Tibial artery (tissue), 4 donors: ENCODE measurements around the gene STAG2.

Experiments
- DNase-seq, 2 donors: peaks; one replicate each; pipeline ENCODE4 v3.0.0-alpha.2; 2019
- H3K27ac ChIP-seq, 2 donors: fragments of 200-600 bp; sonication (generic) in 1 of 2; 1 replicate in 1 of 2; 2 replicates in 1 of 2; pipeline ENCODE4 v1.5.1; 2018 to 2019; ENCODE audit warnings: mild to moderate bottlenecking in 1 of 2
- H3K27me3 ChIP-seq, 2 donors: fragments of 200-600 bp; sonication (generic) in 1 of 2; one replicate each; pipeline versions ENCODE4 v1.5.1 to v1.6.0; 2016 to 2019
- H3K36me3 ChIP-seq, 3 donors: fragments of 200-600 bp; sonication (generic) in 2 of 3; one replicate each; pipeline ENCODE4 v1.5.1; 2016 to 2019; ENCODE audit warnings: mild to moderate bottlenecking in 2 of 3
- H3K4me1 ChIP-seq, 4 donors: fragments of 200-600 bp; sonication (generic) in 2 of 4; 1 replicate in 3 of 4; 2 replicates in 1 of 4; pipeline ENCODE4 v1.5.1; 2016 to 2019
- H3K4me3 ChIP-seq, 2 donors: fragments of 200-600 bp; sonication (generic) in 1 of 2; 1 replicate in 1 of 2; 2 replicates in 1 of 2; pipeline ENCODE4 v1.5.1; 2018 to 2019; ENCODE audit warnings: mild to moderate bottlenecking in 2 of 2
- H3K9me3 ChIP-seq, 3 donors: fragments of 200-600 bp; sonication (generic) in 1 of 3; one replicate each; pipeline ENCODE4 v1.5.1; 2016 to 2019
- intact Hi-C: fragments of 100-400 bp; cut with DNase I; formaldehyde crosslinking; loops from one replicate; pipeline ENCODE4 v1.15.0; 2023; ENCODE audit warnings: low total_unique reads
- TF ChIP-seq, protein P1 (sequence below), 2 experiments: fragments of 200-600 bp in 1 of 2; fragments of 450-650 bp in 1 of 2; IDR thresholded peaks; one replicate each; pipeline ENCODE4 v1.5.1; 2017 to 2019; ENCODE audit warnings: antibody characterized with exemption in 2 of 2, mild to moderate bottlenecking in 1 of 2, moderate library complexity in 1 of 2

Gene STAG2

DNA sequence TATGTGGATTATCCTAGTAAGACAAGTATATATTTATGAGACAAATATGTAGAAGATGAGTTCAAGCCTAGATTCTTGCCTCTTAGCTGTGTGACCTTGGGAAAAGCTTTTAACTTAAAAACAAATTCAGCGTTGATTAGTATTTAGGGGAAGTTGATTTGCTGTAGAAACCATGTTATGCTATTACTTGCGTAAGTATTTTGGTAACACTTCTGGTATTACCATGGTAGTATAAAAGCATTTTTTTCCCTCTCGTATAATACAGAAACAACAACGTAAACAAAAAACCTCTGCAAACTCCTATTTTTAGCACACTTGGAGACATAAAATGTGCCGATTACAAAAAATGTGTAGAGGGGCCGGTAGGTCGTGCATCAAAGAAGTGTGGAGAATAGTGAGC lies 33.2 kb downstream of the STAG2 start:
- Histone ChIP-seq H3K9me3 (no peaks in the 10 kb centered on the region), H3K36me3 (no peaks in the 10 kb centered on the region), H3K4me3 (no peak overlapping the region), H3K27ac (no peak overlapping the region), H3K4me1 (peaks cover 0 to 24% (median 0%) of the 10 kb centered on the region in 4 donors), H3K27me3 (no peaks in the 10 kb centered on the region)
- no peak for DNase-seq
- TF ChIP-seq, protein P1, sequence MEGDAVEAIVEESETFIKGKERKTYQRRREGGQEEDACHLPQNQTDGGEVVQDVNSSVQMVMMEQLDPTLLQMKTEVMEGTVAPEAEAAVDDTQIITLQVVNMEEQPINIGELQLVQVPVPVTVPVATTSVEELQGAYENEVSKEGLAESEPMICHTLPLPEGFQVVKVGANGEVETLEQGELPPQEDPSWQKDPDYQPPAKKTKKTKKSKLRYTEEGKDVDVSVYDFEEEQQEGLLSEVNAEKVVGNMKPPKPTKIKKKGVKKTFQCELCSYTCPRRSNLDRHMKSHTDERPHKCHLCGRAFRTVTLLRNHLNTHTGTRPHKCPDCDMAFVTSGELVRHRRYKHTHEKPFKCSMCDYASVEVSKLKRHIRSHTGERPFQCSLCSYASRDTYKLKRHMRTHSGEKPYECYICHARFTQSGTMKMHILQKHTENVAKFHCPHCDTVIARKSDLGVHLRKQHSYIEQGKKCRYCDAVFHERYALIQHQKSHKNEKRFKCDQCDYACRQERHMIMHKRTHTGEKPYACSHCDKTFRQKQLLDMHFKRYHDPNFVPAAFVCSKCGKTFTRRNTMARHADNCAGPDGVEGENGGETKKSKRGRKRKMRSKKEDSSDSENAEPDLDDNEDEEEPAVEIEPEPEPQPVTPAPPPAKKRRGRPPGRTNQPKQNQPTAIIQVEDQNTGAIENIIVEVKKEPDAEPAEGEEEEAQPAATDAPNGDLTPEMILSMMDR (IDR thresholded peaks at IDR 0.05), result no peak
- intact Hi-C loops, result no loop called here

DNA sequence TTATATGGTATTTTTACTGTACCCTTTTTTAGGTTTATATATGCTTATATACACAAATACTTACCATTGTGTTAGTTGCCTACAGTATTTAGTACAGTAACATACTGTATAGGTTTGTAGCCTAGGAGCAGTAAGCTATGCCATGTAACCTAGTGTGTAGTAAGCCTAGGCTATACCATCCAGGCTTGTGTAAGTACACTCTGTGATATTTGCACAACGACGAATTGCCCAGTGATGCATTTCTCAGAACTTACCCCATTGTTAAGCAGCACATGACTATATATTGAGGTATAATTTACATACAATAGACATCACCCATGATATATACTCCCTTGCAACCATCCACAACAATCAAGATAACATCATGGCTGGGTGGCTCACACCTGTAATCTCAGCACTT lies 40.1 kb downstream of the STAG2 start:
- TF ChIP-seq, protein P1 (IDR thresholded peaks at IDR 0.05), result no peak
- peaks cover 0 to 5% (median 0%) of the 10 kb centered on the region in 4 donors for H3K4me1 ChIP-seq
- no peaks in the 10 kb centered on the region for H3K9me3 ChIP-seq
- no peak overlapping the region for H3K4me3 ChIP-seq
- no peaks in the 10 kb centered on the region for H3K27me3 ChIP-seq
- no peaks in the 10 kb centered on the region for H3K36me3 ChIP-seq
- no peak for DNase-seq
- intact Hi-C loops, result no loop called here
- H3K27ac ChIP-seq, result no peak overlapping the region

DNA sequence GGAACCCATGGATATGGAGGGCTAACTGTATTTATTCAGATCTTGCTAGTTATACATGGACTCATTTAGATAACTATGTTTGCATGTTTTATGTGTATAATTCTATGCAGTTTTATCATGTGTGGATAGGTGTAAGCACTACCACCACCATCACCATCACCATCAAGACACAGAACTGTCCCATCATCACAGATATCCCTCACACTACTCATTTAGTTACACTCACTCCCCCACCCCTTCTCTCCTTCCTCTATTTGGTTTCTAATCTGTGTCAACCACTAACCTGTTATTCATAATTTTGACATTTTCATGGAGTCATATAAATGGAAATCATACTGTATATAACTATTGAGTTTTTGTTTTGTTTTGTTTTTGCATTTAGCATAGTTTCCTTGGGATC lies 43.7 kb downstream of the STAG2 start:
- no peaks in the 10 kb centered on the region for H3K9me3 ChIP-seq
- TF ChIP-seq, protein P1 (IDR thresholded peaks at IDR 0.05), result no peak
- peaks cover 0 to 5% (median 0%) of the 10 kb centered on the region in 4 donors for H3K4me1 ChIP-seq
- no peak overlapping the region for H3K4me3 ChIP-seq
- H3K36me3 ChIP-seq, result no peaks in the 10 kb centered on the region
- H3K27me3 ChIP-seq, result no peaks in the 10 kb centered on the region
- no peak for DNase-seq
- H3K27ac ChIP-seq, result no peak overlapping the region
- intact Hi-C loops, result no loop called here

GRCh38 chrX:124010157-124010556 lies 48.7 kb downstream of the STAG2 start:
- Histone ChIP-seq H3K4me1 (peaks cover 0 to 14% (median 2%) of the 10 kb centered on the region in 4 donors), H3K27ac (no peak overlapping the region), H3K27me3 (no peaks in the 10 kb centered on the region), H3K4me3 (no peak overlapping the region), H3K9me3 (no peaks in the 10 kb centered on the region), H3K36me3 (no peaks in the 10 kb centered on the region)
- no peak for DNase-seq
- intact Hi-C loops, result no loop called here
- TF ChIP-seq, protein P1 (IDR thresholded peaks at IDR 0.05), result no peak

DNA sequence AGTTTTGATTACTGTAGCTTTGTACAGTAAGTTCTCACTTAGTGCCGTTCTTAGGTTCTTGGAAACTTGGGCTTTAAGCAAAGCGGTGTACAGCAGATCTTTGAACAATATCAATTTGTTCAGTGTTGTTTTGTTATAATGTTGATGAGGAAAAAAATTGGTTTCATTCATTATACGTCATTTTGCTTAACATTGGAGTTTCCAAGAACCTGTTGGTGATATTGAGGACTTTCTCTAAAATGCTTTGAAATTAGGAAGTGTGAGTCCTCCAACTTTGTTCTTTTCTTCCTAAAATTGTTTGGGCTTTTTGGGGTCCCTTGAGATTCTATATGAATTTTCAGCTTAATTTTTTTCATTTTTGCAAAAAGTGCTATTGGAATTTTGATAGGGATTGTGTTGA lies 49.1 kb downstream of the STAG2 start:
- intact Hi-C loops, result no loop called here
- DNase-seq, result no peak
- Histone ChIP-seq H3K9me3 (no peaks in the 10 kb centered on the region), H3K4me3 (no peak overlapping the region), H3K4me1 (peaks cover 0 to 13% (median 2%) of the 10 kb centered on the region in 4 donors), H3K36me3 (no peaks in the 10 kb centered on the region), H3K27me3 (no peaks in the 10 kb centered on the region), H3K27ac (no peak overlapping the region)
- TF ChIP-seq, protein P1 (IDR thresholded peaks at IDR 0.05), result no peak

DNA sequence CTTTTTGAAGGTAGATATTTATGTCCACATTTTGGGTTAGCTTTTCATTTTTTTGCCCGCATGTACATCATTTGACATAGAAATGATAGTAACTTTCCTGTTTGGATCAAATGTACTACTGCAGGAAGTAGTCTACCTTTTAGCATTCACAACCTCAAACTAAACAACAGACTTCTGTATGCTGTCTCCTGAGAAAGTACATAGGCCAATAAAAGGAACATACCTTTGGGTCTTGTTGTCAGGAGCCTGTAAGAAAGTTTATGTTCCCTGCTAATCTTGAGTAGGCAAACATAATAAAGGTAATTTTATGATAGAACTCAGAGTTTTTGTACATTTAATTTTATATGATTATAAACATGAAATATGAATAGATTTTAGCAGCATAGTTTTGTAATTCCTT lies 54.2 kb downstream of the STAG2 start:
- Histone ChIP-seq H3K9me3 (no peaks in the 10 kb centered on the region), H3K36me3 (no peaks in the 10 kb centered on the region), H3K27ac (no peak overlapping the region), H3K27me3 (no peaks in the 10 kb centered on the region), H3K4me1 (peaks cover 0 to 14% (median 2%) of the 10 kb centered on the region in 4 donors), H3K4me3 (no peak overlapping the region)
- intact Hi-C loops, result no loop called here
- no peak for DNase-seq
- TF ChIP-seq, protein P1 (IDR thresholded peaks at IDR 0.05), result no peak
